ENCODE measurements around the gene KIF1A. TPM values are rescaled to one million over a fixed set of nuclear protein-coding genes. Genes with fewer than 3 reads are reported as not detected.

Gene KIF1A
- polyA plus RNA-seq, 3 donors from 2014 or later, result not detected

DNA sequence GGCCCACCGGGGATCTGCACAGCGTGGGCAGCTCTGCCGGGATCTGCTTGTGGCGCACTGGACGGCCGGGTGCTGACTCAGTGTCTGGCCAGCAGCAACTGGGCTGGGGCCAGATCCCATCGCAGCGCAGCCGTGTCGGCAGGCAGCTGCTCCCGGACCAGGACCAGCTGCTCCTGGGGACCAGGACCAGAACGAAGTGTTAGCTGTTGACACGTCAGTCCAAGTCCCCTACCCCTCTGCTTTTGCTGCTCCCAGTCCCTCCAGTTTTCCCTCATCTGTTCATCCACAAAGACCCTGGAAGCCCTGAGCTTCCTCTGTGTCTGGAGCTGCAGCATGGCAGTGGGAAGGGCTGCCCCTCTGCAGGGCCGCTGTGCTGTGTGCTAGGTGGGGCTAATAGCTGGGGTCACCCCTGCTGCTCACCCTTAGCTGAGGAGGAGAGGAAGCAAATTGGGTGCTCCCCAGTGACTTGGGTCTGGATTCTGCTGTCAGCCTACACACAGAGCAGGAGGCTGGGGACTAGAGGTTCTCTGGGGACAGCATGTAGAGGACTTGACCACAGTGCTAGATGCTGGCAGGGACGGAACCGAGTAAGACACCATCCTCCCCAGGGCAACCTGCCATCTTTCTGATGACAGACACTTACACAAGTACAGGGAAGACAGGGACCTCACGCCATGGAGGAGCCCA is 16.9 kb upstream of the KIF1A start:
- H3K4me3 Mint-ChIP-seq, result no peak overlapping the region
- DNase-seq, result no peak
- H3K27me3 Mint-ChIP-seq (ENCODE audit: low read depth in 3 of 3), result peaks cover 2 to 8% (median 6%) of the 10 kb centered on the region in 3 donors
- H3K9me3 Mint-ChIP-seq, result no peaks in the 10 kb centered on the region
- H3K27ac Mint-ChIP-seq, result no peak overlapping the region
- H3K4me1 Mint-ChIP-seq, result peaks cover 0 to under 1% of the 10 kb centered on the region in 2 donors
- H3K36me3 Mint-ChIP-seq, result no peaks in the 10 kb centered on the region

DNA sequence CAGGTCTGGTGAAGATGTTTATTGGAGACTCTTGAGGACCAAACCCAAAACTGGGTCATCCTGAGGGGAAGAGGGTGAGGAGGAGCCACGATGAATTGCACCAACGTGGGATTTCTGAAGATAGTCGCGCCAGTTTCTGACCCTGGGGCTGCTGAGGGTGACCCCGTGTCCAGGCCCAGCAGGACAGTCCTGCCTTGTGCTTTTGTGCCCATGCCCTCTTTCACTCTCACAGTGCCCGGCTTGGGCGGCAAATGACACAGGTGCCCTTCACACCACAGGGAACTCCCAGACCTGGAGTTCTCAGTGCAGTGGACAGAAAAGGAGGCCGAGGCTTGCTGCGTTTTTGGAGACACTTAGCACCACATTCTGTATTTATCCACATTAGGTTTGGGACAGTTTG is 15.5 kb upstream of the KIF1A start:
- Mint-ChIP-seq H3K36me3 (no peaks in the 10 kb centered on the region), H3K27ac (no peak overlapping the region), H3K4me1 (peaks cover 0 to 4% of the 10 kb centered on the region in 2 donors), H3K4me3 (no peak overlapping the region), H3K9me3 (no peaks in the 10 kb centered on the region), H3K27me3 (ENCODE audit: low read depth in 3 of 3) (peaks cover 2 to 8% (median 6%) of the 10 kb centered on the region in 3 donors)
- DNase-seq, result no peak

DNA sequence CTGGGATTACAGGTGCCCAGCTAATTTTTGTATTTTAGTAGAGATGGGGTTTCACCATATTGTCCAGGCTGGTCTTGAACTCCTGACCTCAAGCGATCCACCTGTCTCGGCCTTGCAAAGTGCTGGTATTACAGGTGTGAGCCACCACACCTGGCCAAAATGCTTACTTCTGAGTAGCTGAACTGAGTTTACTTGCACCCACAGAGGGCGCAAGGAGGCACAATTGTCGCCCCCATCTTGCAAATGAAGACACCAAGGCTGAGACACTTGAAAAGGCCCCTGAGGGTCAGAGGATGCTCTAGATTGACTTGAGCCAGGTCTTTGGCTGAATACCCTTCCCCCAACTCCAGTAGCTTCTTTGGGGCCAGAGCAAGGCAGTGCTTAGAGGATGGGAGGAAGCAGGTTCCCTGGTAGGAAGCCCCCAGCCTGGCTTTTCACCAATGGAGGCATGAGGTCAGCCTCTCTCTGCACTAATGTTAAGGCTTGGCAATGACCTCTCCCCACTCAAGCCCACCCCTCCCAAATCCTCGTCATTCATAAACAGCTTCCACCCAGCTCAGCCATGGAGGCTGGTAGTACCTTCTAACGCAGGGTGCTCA is 14.5 kb upstream of the KIF1A start:
- DNase-seq, result no peak
- Mint-ChIP-seq H3K27me3 (ENCODE audit: low read depth in 3 of 3) (peaks cover 2 to 8% (median 6%) of the 10 kb centered on the region in 3 donors), H3K9me3 (no peaks in the 10 kb centered on the region), H3K4me1 (peaks cover 0 to 4% of the 10 kb centered on the region in 2 donors), H3K36me3 (no peaks in the 10 kb centered on the region), H3K27ac (peak overlapping the region in 4 of 6 donors; percentile 23 to 55 (median 30)), H3K4me3 (no peak overlapping the region)

DNA sequence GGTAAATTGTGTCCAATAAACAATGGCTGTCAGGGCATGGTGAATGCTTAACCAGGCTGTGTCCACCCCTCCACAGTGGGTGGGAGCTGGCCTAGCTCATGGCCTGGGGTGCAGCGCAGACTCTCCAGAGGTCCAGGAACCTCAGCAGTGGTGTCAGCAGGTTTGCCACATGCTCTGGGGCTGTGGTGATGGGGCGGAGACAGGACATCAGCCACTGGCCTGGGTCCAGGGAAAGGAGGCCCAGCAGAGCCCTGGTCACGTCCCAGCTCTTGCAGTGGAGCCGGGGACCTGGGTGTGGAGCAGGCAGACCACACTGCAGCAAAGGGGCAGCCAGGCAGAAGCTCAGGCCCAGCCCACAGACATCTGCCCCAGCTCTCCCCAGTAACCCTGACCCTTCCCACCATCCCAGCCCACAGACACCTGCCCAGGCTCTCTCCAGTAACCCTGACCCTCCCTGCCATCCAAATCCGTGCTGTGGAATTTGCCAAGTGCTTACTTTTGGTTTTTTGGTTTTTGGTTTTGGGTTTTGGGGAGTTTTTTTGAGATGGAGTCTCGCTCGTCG is 13.8 kb upstream of the KIF1A start:
- peaks cover 2 to 9% (median 8%) of the 10 kb centered on the region in 3 donors for H3K27me3 Mint-ChIP-seq (ENCODE audit: low read depth in 3 of 3)
- H3K4me3 Mint-ChIP-seq, result no peak overlapping the region
- peak overlapping the region in 4 of 6 donors; percentile 23 to 83 (median 64) for H3K27ac Mint-ChIP-seq
- no peaks in the 10 kb centered on the region for H3K9me3 Mint-ChIP-seq
- peaks cover 0 to 4% of the 10 kb centered on the region in 2 donors for H3K4me1 Mint-ChIP-seq
- no peaks in the 10 kb centered on the region for H3K36me3 Mint-ChIP-seq
- DNase-seq, result no peak

DNA sequence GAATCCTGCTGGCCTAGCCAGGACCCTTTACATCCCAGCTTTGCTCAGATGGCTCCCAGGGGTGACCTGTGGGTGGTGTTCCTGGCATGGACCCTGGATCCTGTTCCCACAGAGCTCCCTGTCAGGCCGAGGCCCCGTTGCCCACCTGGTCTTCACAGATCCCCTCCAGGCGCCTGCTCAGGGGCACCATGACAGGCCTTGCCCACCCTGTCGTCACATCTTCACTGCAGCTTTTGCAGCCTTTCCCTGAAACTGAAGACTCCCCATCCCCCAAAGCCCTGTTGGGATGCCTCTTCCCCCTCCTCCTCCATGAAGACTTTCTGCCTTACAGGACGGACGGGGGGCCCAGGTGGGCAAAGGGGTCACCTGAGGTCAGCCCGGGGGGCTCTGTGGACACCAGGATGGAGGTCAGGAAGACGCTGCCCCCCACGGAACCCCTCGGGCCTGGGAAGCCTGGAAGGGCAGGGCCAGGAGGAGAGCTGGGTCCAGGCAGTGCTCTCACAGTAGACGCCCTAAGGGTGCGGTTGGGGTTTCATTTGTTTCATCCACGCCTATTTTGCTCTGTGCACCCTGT is 13.0 kb upstream of the KIF1A start:
- Mint-ChIP-seq H3K27ac (peak overlapping the region; percentile 23 to 89 (median 71)), H3K27me3 (ENCODE audit: low read depth in 3 of 3) (peaks cover 7 to 9% (median 8%) of the 10 kb centered on the region in 3 donors), H3K4me3 (no peak overlapping the region), H3K4me1 (peaks cover 0 to 4% of the 10 kb centered on the region in 2 donors), H3K36me3 (no peaks in the 10 kb centered on the region), H3K9me3 (no peaks in the 10 kb centered on the region)
- no peak for DNase-seq

DNA sequence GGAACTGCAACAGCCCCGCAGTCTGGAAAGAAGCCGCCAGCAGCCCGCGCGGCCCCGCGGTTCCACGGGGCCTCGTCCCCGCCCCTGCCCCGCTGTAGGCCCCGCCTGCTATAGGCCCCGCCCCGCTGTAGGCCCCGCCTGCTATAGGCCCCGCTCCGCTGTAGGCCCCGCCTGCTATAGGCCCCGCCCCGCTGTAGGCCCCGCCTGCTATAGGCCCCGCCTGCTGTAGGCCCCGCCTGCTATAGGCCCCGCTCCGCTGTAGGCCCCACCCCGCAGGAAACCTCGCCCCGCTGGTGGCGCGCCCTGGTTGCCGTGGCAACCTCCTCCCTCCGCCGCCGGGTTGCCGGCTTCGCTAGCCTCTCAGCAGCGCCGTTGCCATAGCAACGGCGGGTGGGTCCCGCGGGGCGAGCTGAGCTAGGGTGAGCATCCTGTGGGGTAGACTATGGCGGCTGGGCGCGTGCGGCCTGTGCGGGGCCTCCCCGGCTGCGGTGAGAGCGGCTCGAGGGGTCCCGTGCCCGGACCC is 12.2 kb upstream of the KIF1A start:
- Mint-ChIP-seq H3K27ac (peak overlapping the region in 3 of 6 donors; percentile 46 to 77 (median 50)), H3K4me3 (peak overlapping the region; percentile 65 to 78 (median 71)), H3K27me3 (ENCODE audit: low read depth in 3 of 3) (peaks cover 8 to 13% (median 9%) of the 10 kb centered on the region in 3 donors), H3K9me3 (no peaks in the 10 kb centered on the region), H3K4me1 (peaks cover 0 to 4% of the 10 kb centered on the region in 2 donors), H3K36me3 (no peaks in the 10 kb centered on the region)
- DNase-seq, result peak; percentile 98 to 99 (median 98)

DNA sequence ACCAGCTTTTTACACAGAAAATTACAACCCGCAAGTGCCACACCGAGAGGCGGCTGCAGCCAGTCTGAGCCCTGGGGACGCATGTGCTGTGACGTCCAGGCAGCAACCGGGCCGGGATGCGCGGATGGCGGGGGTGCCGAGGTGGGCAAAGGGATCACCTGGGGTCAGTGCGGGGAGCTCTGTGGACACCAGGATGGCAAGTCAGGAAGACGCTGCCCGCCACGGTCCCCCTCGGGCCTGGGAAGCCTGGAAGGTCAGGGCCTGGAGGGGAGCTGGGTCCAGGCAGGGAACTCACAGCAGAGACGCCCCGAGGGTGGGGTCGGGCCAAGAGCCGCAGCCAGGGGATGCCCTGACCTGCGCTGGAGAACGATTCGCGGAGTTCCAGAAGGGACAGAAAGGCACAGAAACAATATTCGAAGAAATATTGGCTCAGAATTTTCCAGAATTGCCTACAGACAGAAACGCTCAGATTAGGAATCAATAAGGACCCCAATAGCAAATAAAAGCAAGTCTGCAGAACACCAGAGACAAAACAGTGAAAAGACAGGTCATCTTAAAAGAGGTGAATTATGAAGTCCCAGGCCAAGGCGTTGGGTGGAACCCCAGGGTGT is 11.7 kb upstream of the KIF1A start:
- Mint-ChIP-seq H3K9me3 (no peaks in the 10 kb centered on the region), H3K27ac (peak overlapping the region in 2 of 6 donors; percentile 11 to 59), H3K4me3 (peak overlapping the region; percentile 65 to 78 (median 71)), H3K27me3 (ENCODE audit: low read depth in 3 of 3) (peaks cover 8 to 18% (median 9%) of the 10 kb centered on the region in 3 donors), H3K36me3 (no peaks in the 10 kb centered on the region), H3K4me1 (peaks cover 0 to 4% of the 10 kb centered on the region in 2 donors)
- DNase-seq, result no peak

DNA sequence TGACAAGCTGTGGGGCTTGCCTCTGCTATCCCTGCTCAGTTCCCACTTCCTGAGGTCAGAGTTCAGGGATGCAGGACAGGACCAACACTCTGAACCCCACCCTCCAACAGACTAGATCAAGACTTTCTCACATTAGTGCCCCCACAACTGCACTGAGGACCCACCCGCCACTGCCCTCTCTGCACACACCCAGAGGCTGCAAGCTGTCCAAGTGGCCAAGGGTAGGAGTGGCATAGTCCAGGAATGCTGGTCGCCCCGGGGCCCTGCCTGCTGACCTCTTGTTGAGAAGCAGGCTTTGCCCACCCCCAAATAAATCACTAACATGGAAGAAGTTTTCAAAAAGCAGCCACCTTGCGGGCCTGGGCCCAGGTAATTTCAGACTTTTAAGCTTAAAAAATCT is 5.5 kb upstream of the KIF1A start:
- Mint-ChIP-seq H3K36me3 (no peaks in the 10 kb centered on the region), H3K4me1 (peaks cover 3 to 10% of the 10 kb centered on the region in 2 donors), H3K9me3 (peaks cover 0 to 2% (median 0%) of the 10 kb centered on the region in 6 donors), H3K4me3 (no peak overlapping the region), H3K27me3 (ENCODE audit: low read depth in 3 of 3) (peaks cover 10 to 52% (median 11%) of the 10 kb centered on the region in 3 donors), H3K27ac (no peak overlapping the region)
- DNase-seq, result no peak

DNA sequence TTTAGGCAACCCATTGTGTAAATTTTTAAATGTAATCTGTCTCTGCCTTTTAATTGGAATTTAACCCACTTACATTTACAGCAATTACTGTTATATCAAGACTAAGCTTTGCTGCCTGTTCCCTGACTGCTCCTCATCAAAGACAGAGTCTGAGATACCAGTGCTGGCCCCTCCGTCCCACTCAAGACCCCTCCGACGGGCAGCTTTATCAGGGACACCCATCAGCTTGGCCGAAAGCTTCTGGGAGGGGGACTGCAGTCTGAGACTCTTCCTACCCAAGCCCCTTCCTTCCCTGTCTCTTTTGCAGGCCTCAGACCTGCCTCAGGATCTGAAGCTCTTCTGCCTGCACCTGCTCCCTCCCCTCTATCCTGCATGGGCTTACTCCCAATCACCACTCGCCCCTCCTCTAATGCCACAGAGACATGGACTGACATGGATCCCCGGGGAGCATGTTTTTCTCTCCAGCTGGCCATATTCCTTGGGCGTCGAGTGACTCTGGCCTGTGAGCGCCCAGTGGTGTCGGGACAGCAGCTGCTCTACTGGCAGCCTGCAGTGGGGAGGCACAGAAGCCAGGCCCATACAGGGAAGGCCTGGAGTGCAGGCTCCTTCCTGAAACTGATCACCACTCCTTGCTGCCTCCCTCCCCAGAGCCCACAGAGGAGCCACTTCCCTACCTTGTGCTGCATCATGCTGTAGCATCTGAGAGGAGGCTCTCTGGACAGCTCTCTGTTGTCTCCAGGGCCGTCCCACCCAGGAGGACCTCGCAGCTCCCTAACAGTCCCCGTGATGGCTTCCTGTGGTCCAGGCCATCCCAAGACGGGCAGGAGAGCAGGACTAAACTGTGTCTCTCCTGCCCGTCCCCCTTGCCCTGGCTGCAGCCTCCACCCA is 3.7 kb upstream of the KIF1A start:
- Mint-ChIP-seq H3K4me1 (peaks cover 3 to 10% of the 10 kb centered on the region in 2 donors), H3K9me3 (peaks cover 0 to 2% (median 0%) of the 10 kb centered on the region in 6 donors), H3K4me3 (no peak overlapping the region), H3K27ac (no peak overlapping the region), H3K27me3 (ENCODE audit: low read depth in 3 of 3) (peaks cover 6 to 52% (median 12%) of the 10 kb centered on the region in 3 donors), H3K36me3 (no peaks in the 10 kb centered on the region)
- DNase-seq, result no peak

DNA sequence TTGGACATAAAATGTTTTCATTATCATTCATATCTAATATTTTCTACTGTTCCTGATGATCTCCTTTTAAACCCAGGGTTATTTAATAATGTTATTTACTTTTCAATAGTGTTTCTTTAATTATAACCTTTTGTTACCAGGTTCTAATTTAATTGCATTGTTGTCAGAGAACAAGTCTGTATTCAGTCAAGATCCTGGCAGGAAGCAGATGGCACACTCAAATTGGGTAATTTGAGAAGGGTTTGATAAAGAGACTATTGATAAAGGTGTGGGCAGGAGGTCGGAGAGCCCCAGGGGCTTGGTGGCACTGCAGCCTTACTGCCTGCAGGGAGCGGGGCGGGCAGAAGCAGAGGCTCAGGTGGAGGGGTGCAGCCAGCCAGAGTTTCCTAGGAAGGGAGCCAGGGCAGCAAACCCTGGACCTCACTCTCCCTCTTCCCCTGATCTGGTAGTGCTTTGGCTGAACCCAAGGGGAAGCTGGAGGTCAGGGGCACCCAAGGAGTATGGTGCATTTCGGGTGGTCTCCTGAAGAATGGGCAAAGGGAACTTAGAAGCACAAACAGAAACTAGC is 2.3 kb upstream of the KIF1A start:
- Mint-ChIP-seq H3K9me3 (peaks cover 0 to 2% (median 0%) of the 10 kb centered on the region in 6 donors), H3K4me1 (peaks cover 4 to 10% of the 10 kb centered on the region in 2 donors), H3K4me3 (peak overlapping the region in 1 of 5 donors; percentile 33), H3K27me3 (ENCODE audit: low read depth in 3 of 3) (peaks cover 6 to 45% (median 16%) of the 10 kb centered on the region in 3 donors), H3K27ac (no peak overlapping the region), H3K36me3 (no peaks in the 10 kb centered on the region)
- DNase-seq, result no peak

DNA sequence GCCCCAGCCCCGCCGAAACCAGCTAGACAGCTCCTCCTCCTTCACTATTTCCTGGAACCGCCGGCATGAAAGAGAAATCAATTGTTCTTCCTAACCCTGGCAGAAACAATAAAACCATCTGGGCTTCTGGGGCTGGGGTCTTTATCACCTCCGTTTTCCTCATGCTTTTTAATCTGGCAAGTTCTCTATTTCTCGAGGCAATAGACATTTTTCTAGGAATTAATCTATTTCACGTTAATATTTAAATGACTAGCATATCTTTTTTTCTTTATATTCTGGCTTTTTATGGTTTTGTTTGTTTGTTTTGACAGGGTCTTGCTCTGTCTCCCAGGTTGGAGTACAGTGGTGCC is 1.4 kb upstream of the KIF1A start:
- Mint-ChIP-seq H3K4me3 (peak overlapping the region in 2 of 5 donors; percentile 30 to 42), H3K4me1 (peaks cover 4 to 10% of the 10 kb centered on the region in 2 donors), H3K27me3 (ENCODE audit: low read depth in 3 of 3) (peaks cover 6 to 37% (median 16%) of the 10 kb centered on the region in 3 donors), H3K27ac (no peak overlapping the region), H3K9me3 (peaks cover 0 to 2% (median 0%) of the 10 kb centered on the region in 6 donors), H3K36me3 (no peaks in the 10 kb centered on the region)
- no peak for DNase-seq

DNA sequence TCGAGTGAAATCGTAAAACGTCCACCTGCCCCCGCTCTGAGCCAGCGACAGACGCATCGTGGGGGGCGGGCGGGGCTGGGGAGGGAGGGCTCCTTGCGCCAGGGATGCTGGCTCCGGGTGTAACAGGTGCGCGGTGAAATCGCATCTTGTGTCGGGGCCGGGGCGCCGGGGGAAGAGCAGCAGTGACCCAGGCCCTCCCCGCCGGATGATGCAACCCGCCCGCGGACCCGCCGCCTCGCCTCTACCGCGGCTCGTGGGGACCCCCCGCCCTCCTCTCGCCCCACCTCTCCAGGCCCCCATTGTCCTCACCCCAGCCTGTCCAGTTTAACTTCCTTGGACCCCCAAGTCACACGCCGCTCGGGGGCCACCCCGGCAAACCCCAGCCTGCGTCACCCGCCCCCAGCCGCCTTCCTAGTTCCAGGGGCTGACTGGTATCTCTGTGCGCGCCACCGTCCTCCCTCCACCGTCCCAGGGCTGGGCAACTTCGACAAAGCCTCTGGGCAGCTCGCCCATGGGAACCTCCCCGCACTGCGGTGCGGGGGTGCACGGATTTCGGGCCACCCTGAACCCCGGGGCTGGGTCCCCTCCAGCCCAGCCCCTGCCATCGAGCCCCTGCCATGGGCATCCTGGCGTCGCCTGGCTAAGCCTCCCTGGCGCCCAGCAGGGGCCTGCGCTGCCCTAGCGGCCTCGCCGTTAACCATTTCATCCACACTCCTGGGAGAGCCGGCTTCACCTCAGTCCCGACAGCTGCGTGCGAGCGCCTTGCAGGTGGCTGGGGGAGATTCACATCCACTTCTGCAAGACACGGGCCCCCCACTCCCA is 799 bp upstream of the KIF1A start:
- Mint-ChIP-seq H3K4me3 (peak overlapping the region in 1 of 5 donors; percentile 42), H3K27me3 (ENCODE audit: low read depth in 3 of 3) (peaks cover 8 to 35% (median 19%) of the 10 kb centered on the region in 3 donors), H3K27ac (no peak overlapping the region)

More for the DNA sequence above, 799 bp upstream of the KIF1A start:
- Mint-ChIP-seq H3K36me3 (no peaks in the 10 kb centered on the region), H3K9me3 (peaks cover 0 to 2% (median 0%) of the 10 kb centered on the region in 6 donors), H3K4me1 (peaks cover 4 to 10% of the 10 kb centered on the region in 2 donors)
- DNase-seq, result no peak

Measured in immature natural killer cell (primary cell).